SW480 (cell line): ENCODE data around the gene DYDC1.
"Not testable (repeated sequence)": the region's sequence is repeated elsewhere in the genome, so short reads cannot be mapped to it uniquely, and the experiment has no call there.

Experiments used
- DNase-seq: peaks from one replicate; pipeline ENCODE4 v3.0.0-alpha.2; 2016; ENCODE audit warnings: low spot score

Gene DYDC1

GRCh38 chr10:80333983-80334382, 22.6 kb downstream of the DYDC1 start:
- no peak for DNase-seq

- no peak for DNase-seq
Observed at GRCh38 chr10:80324891-80325364, 31.6 kb downstream of the DYDC1 start.

- peak; percentile 57 for DNase-seq
Observed at GRCh38 chr10:80324086-80324485, 32.5 kb downstream of the DYDC1 start.

DNA sequence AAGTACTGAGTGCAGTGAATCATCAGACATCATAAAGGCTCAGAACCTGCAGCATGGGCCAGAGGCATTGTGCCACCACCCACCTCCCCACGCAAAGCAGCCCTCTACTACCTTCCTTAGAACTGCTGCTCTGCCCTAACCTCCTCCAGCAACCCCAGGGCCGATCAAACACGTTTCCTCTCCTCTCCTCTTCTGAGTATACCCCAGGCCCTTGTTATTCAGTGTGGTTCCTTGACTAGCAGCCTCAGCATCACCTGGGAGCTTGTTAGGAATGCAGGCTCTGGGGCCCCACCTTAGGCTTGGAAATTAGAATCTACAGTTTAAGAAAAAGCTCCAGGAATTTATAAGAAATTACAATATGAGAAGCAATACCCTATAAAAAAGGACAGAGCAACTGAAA, 33.2 kb downstream of the DYDC1 start:
- no peak for DNase-seq

GRCh38 chr10:80322711-80323110, 33.8 kb downstream of the DYDC1 start:
- no peak for DNase-seq

GRCh38 chr10:80322158-80322557, 34.4 kb downstream of the DYDC1 start:
- DNase-seq, result no peak

GRCh38 chr10:80321183-80321582, 35.4 kb downstream of the DYDC1 start:
- no peak for DNase-seq

- DNase-seq, result peak; percentile 11
Observed at GRCh38 chr10:80320377-80320776, 36.2 kb downstream of the DYDC1 start.

GRCh38 chr10:80319725-80320290, 36.7 kb downstream of the DYDC1 start:
- DNase-seq, result no peak

GRCh38 chr10:80319318-80319717, 37.2 kb downstream of the DYDC1 start:
- no peak for DNase-seq

DNA sequence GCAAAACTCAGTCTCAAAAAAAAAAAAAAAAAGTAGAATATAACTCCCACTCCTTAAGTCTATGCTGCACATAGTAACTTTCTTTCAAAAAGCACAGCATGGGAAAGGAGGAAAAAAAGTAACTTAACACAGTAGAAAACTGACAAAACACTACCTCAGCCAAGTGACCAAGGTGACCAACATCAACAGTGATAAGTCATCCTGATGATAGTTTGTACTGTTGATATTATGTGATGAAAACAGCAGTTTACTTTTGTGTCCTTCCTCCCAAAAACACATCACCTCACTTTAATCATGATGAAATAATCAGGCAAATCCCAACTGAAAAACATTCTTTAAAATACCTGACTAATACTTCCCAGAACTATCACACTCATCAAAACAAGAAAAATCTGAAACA, 37.8 kb downstream of the DYDC1 start:
- DNase-seq, result no peak

DNA sequence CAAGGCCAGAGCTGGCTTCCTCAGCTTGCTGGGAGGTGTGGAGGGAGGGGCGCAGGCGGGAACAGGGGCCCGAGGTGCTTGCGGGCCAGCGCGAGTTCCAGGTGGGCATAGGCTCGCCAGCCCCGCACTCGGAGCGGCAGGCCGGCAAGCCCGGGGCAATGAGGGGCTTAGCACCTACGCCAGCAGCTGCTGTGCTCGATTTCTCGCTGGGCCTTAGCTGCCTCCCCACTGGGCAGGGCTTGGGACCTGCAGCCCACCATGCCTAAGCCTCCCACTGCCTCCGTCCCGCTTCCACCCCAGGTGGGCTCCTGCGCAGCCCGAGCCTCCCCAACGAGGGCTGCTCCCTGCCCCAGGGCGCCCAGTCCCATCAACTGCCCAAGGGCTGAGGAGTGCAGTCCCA, 41.2 kb downstream of the DYDC1 start:
- DNase-seq, result no peak

DNA sequence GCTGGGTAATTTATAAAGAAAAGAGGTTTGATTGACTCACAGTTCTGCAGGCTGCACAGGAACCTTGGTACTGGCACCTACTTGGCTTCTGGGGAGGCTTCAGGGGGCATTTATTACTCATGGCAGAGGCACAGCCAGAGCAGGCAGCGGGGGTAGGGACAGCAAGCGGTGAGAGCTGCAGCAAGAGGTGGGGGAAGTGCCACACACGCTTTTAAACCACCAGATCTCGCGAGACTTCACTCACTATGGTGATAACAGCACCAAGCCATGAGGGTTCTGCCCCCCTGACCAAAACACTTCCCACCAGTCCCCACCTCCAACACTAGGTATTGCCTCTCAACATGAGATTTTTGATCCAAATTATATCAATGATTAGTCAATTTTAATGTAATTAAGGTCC, 43.0 kb downstream of the DYDC1 start:
- no peak for DNase-seq

DNA sequence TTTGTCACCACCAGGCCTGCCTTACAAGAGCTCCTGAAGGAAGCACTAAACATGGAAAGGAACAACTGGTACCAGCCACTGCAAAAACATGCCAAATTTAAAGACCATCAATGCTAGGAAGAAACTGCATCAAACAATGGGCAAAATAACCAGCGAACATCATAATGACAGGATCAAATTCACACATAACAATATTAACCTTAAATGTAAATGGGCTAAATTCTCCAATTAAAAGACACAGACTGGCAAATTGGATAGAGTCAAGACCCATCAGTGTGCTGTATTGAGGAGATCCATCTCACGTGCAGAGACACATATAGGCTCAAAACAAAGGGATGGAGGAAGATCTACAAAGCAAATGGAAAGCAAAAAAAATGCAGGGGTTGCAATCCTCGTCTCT, 50.6 kb downstream of the DYDC1 start:
- DNase-seq, result not testable (repeated sequence)

GRCh38 chr10:80296942-80297341, 59.6 kb downstream of the DYDC1 start:
- no peak for DNase-seq

DNA sequence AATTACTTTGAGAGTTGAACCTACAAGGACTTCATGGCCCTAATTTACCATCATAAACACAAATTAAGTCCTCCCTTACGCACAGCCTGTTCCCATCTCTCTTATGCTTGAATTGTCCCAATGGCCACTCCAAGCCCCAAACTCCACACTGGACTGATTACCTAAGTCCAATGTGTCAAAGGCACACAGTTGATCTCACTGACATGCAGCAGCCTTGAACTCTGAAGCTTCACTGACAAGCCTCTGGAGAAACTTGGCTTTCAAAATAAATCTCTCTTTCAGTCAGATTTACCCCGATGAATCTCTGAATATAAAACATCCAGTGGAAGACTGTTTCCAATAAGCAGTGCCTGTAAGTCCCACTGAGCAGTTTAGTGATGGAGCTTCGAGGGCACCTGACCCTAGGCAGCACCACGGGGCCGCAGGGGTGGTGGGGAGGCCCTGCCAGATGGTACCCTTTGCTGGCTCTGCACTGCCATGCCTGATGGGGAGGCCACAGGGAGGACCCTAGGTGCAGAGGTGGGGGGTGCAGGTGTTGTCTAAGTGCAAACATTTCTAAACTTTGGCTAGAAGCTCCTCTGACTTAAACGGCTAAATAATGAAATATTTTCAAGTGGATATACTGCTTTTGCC, 63.8 kb downstream of the DYDC1 start:
- DNase-seq, result no peak

GRCh38 chr10:80290474-80291220, 65.9 kb downstream of the DYDC1 start:
- DNase-seq, result peak; percentile 57

GRCh38 chr10:80289451-80290287, 66.9 kb downstream of the DYDC1 start, which contains the start of gene MAT1A:
MAT1A (minus strand) TSS chr10:80289658; CDS start chr10:80289423, 235 bp downstream.
- peak; percentile 74 for DNase-seq

- DNase-seq, result no peak
Observed at GRCh38 chr10:80288849-80289248, 67.7 kb downstream of the DYDC1 start.
